ENCODE data around the gene GPN3. TPM values are rescaled to one million over a fixed set of nuclear protein-coding genes. Genes with fewer than 3 reads are reported as not detected.
A peak's percentile ranks its signal among the peaks of the same experiment; 100 is the strongest.

Gene GPN3
- total and polyA plus RNA-seq, 2 donors (not counting 1 experiment from before 2014, with no cell fraction given): 6.7 to 13.4 TPM

- Mint-ChIP-seq H3K27me3 (no peaks in the 10 kb centered on the region), H3K9me3 (ENCODE audit: insufficient read depth) (no peaks in the 10 kb centered on the region), H3K4me3 (peak within 1 kb of the TSS; percentile 98), H3K27ac (peak within 1 kb of the TSS; percentile 100), H3K4me1 (peaks cover 42% of the 10 kb centered on the region)
- peak; percentile 84 for TF ChIP-seq CTCF (IDR thresholded peaks at IDR 0.05)
- TF ChIP-seq EZH2 (IDR thresholded peaks at IDR 0.05; ENCODE audit: borderline replicate concordance, insufficient read depth, low read depth, low read length, poor library complexity, severe bottlenecking): no peak
- Histone ChIP-seq H2AFZ (ENCODE audit: insufficient read depth, low read depth, low read length, poor library complexity, severe bottlenecking) (peak within 1 kb of the TSS; percentile 90), H3K4me1 (ENCODE audit: control insufficient read depth in 2 of 2, insufficient read depth in 2 of 2, low read length in 2 of 2) (peaks cover 36 to 50% of the 10 kb centered on the region in 2 donors), H3K27ac (ENCODE audit: low read length in 2 of 2) (peak within 1 kb of the TSS; percentile 96 to 98), H3K27me3 (replicated peaks in 1 of 4; ENCODE audit: control extremely low read depth in 1 of 4, control insufficient read depth in 3 of 4, insufficient read depth in 4 of 4, low read length in 3 of 4) (no peaks in the 10 kb centered on the region), H3K79me2 (ENCODE audit: control insufficient read depth, insufficient read depth, low read length) (peaks cover 64% of the 10 kb centered on the region), H3K9me3 (ENCODE audit: control extremely low read depth in 1 of 3, control insufficient read depth in 2 of 3, insufficient read depth in 1 of 3, low read length in 2 of 3) (no peaks in the 10 kb centered on the region), H3K4me3 (ENCODE audit: control extremely low read depth in 1 of 5, extremely low read depth in 1 of 5, insufficient read depth in 1 of 5, low read depth in 2 of 5, low read length in 4 of 5) (peak within 1 kb of the TSS; percentile 78 to 96 (median 96)), H4K20me1 (ENCODE audit: control insufficient read depth, insufficient read depth, low read length, poor library complexity, severe bottlenecking) (peaks cover 47% of the 10 kb centered on the region), H3K9ac (ENCODE audit: low read length) (peak within 1 kb of the TSS; percentile 99), H3K36me3 (replicated peaks in 1 of 2; ENCODE audit: control extremely low read depth in 1 of 2, control insufficient read depth in 1 of 2, extremely low read depth in 1 of 2, insufficient read depth in 2 of 2, low read length in 1 of 2) (peaks cover 4 to 41% of the 10 kb centered on the region in 2 experiments), H3K4me2 (replicated peaks; ENCODE audit: low read depth, low read length, poor library complexity, severe bottlenecking) (peak within 1 kb of the TSS; percentile 77)
- intact Hi-C loops (cut with micrococcal nuclease): loop anchor here (1.0 to 5.0 kb wide), 8 partner anchors 18 to 376 kb away; partner anchors contain the start of genes FAM216A, GPN3, PPTC7 and RAD9B
- under 1% methylated on average over 45 of the region's 51 CpGs for WGBS (ENCODE audit: insufficient coverage)
- ATAC-seq (ENCODE audit: low read depth): peak; percentile 89
- POLR2A ChIA-PET: interaction anchor here (0.6 to 2.9 kb wide), 28 partner anchors 9 to 1160 kb away, joined by 3 to 45 read pairs (median 4); partner anchors contain the start of genes FAM216A, GPN3, RAD9B and TCTN1
- CTCF ChIA-PET: interaction anchor here (0.6 to 15.2 kb wide), 56 partner anchors 9 to 439 kb away, joined by 3 to 329 read pairs (median 5); partner anchors contain the start of genes FAM216A, GPN3, RAD9B and TCTN1
- peak; percentile 97 for DNase-seq
Observed at GRCh38 chr12:110449799-110450497, 18.1 kb downstream of the GPN3 start, which contains the start of gene ARPC3. Gene ARPC3, minus strand, starts transcription at chr12:110450337. Its CDS starts 77 bp downstream, at chr12:110450260.

- Histone ChIP-seq H3K9me3 (ENCODE audit: control extremely low read depth in 1 of 3, control insufficient read depth in 2 of 3, insufficient read depth in 1 of 3, low read length in 2 of 3) (no peaks in the 10 kb centered on the region), H3K9ac (ENCODE audit: low read length) (no peak overlapping the region), H4K20me1 (ENCODE audit: control insufficient read depth, insufficient read depth, low read length, poor library complexity, severe bottlenecking) (peaks cover 76% of the 10 kb centered on the region), H3K27me3 (replicated peaks in 1 of 4; ENCODE audit: control extremely low read depth in 1 of 4, control insufficient read depth in 3 of 4, insufficient read depth in 4 of 4, low read length in 3 of 4) (no peaks in the 10 kb centered on the region), H2AFZ (ENCODE audit: insufficient read depth, low read depth, low read length, poor library complexity, severe bottlenecking) (no peak overlapping the region), H3K4me1 (ENCODE audit: control insufficient read depth in 2 of 2, insufficient read depth in 2 of 2, low read length in 2 of 2) (peaks cover 34 to 40% of the 10 kb centered on the region in 2 donors), H3K36me3 (replicated peaks in 1 of 2; ENCODE audit: control extremely low read depth in 1 of 2, control insufficient read depth in 1 of 2, extremely low read depth in 1 of 2, insufficient read depth in 2 of 2, low read length in 1 of 2) (peaks cover 12 to 75% of the 10 kb centered on the region in 2 experiments), H3K4me3 (ENCODE audit: control extremely low read depth in 1 of 5, extremely low read depth in 1 of 5, insufficient read depth in 1 of 5, low read depth in 2 of 5, low read length in 4 of 5) (no peak overlapping the region), H3K27ac (ENCODE audit: low read length in 2 of 2) (no peak overlapping the region), H3K79me2 (ENCODE audit: control insufficient read depth, insufficient read depth, low read length) (peaks cover 91% of the 10 kb centered on the region), H3K4me2 (replicated peaks; ENCODE audit: low read depth, low read length, poor library complexity, severe bottlenecking) (no peak overlapping the region)
- H3K9me3 Mint-ChIP-seq (ENCODE audit: insufficient read depth): no peaks in the 10 kb centered on the region
- ATAC-seq (ENCODE audit: low read depth): no peak
- POLR2A ChIA-PET: interaction anchor here (0.6 kb wide), 1 partner anchor 54 kb away, joined by 4 read pairs; no protein-coding TSS in a partner anchor
- CTCF ChIA-PET: no interaction called here
- intact Hi-C loops (cut with micrococcal nuclease): no loop called here
- TF ChIP-seq CTCF (IDR thresholded peaks at IDR 0.05): no peak
- no peak for TF ChIP-seq EZH2 (IDR thresholded peaks at IDR 0.05; ENCODE audit: borderline replicate concordance, insufficient read depth, low read depth, low read length, poor library complexity, severe bottlenecking)
- no peaks in the 10 kb centered on the region for H3K27me3 Mint-ChIP-seq
- peaks cover 37% of the 10 kb centered on the region for H3K4me1 Mint-ChIP-seq
- DNase-seq: no peak
- no peak overlapping the region for H3K27ac Mint-ChIP-seq
- no CpG with 5 or more reads among the region's 3 CpGs for WGBS (ENCODE audit: insufficient coverage)
- no peak overlapping the region for H3K4me3 Mint-ChIP-seq
Observed at GRCh38 chr12:110444455-110444854, 23.6 kb downstream of the GPN3 start.
